ENCODE measurements around the gene SPATA25.
"Not testable (repeated sequence)": the region's sequence is repeated elsewhere in the genome, so short reads cannot be mapped to it uniquely, and the experiment has no call there.

Gene SPATA25

DNA sequence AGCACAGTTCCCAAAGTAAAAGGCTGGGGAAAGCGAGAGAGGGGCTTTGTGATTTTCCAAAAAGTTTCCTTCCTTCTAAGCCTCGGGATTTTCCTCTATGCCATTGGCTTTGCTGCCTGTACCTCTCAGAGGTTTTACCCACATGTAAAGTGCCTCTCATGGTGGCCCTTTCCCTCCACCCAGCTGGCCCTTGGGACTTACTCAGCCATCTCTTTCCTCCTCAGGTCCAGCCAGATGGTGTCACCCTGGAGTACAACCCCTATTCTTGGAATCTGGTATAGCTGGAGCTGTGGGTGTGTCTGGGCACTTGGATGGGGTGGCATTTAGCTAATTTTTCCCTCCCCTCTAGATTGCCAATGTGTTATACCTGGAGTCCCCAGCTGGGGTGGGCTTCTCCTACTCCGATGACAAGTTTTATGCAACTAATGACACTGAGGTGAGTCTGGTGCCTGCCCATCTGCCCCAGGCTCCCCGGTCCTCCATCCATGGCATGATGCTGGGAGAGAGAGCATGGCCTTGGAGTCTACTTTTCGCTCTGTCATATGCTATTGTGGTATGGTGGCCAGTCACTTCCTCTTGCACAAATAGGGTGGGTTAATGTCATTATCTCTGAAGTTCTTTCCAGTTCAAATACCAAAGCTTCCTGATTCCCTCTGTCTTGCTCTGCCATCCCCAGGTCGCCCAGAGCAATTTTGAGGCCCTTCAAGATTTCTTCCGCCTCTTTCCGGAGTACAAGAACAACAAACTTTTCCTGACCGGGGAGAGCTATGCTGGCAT, 4.8 kb upstream of the SPATA25 start:
- DNase-seq: peak; percentile 52

DNA sequence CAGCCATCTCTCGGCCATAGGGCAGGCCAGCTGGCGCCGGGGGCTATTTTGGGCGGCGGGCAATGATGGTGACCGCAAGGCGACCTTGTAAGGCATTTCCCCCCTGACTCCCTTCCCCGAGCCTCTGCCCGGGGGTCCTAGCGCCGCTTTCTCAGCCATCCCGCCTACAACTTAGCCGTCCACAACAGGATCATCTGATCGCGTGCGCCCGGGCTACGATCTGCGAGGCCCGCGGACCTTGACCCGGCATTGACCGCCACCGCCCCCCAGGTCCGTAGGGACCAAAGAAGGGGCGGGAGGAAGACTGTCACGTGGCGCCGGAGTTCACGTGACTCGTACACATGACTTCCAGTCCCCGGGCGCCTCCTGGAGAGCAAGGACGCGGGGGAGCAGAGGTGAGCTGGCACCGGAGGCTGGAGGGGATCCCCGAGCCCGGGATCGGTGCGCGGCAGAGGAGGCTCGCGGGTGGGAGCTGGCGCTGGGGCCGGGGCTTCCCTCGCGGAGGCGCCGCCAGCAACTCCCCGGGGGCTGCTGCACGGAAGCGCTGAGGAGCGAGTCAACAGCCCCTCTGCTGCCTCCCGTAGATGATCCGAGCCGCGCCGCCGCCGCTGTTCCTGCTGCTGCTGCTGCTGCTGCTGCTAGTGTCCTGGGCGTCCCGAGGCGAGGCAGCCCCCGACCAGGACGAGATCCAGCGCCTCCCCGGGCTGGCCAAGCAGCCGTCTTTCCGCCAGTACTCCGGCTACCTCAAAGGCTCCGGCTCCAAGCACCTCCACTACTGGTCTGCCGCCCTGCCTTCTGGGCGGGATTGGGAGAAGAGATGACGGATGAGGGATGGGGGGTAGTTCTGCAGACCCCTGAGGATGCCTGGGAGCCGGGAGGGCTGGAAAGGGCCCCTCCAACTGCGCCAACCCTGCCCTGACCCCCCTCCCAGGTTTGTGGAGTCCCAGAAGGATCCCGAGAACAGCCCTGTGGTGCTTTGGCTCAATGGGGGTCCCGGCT, 3.9 kb upstream of the SPATA25 start, which contains the start of the genes CTSA and NEURL2:
TSS of gene CTSA (plus strand) at position 351 of the 999 bp plus-strand sequence. CDS start at position 585, 234 bp downstream.
TSS of gene NEURL2 (minus strand) at position 224 of the 999 bp plus-strand sequence. CDS start at position 7, 217 bp downstream.
- peak; percentile 73 for DNase-seq

DNA sequence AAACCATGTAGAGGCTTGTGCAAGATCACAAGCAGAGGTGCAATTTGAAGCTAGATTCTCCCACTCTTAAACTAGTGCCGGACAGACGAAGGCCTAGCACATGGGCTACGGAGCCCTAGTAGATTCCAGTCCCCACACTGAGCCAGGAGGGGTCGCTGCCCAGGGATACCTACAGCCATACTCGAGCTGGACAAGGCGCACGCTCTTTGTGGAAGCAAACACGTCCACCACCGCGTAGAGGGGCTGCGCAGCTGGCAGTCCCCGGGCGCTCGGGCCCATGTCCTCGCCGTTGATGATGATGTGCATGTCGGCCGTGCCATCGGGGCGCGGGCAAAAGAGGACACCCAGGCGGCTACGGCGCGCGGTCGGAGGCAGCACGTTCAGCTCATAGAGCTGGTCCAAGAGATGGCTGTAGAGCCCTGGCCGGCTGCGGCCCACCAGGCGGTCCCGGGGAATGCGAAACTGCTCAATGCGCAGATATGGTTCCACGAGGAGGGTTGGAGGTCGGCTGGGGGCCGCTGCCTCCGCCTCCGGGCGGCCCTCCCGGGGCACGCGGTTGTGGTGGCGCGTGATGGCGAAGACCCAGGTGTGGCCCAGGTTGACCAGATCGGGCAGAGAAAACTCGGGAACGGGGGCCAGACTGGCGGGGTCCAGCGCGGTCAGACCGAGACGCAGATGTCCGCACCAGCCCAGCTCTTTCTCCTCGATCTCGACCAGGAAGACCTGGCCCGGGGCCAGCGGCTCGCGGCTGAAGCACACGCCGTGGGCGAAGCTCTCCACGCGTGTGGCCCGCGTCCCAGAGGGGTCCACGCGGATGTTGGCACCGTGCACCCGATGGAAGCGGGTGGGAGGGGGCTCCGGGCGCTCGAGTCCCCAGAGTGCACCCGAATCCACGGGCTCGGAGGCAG, 2.9 kb upstream of the SPATA25 start:
- peak; percentile 77 for DNase-seq

DNA sequence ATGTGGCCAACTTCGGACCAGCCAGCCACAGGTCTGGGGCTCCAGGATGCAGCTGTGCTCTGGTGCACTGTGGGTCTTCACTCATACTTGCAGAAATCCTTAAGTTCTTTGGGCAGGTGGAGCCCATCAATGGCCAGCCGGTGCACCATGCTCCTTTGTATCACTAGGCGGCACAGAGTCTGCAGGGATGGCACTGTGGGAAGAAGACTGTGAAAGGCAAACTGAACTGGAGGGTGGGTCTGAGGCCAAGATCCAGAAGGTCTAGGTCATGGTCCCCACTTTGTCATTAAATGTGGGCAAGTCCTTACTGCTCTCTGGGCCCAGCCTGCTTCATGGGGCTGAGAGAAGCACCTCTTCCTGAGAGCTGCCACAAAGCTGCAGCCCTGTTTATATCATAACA, 1.3 kb upstream of the SPATA25 start:
- DNase-seq: no peak

DNA sequence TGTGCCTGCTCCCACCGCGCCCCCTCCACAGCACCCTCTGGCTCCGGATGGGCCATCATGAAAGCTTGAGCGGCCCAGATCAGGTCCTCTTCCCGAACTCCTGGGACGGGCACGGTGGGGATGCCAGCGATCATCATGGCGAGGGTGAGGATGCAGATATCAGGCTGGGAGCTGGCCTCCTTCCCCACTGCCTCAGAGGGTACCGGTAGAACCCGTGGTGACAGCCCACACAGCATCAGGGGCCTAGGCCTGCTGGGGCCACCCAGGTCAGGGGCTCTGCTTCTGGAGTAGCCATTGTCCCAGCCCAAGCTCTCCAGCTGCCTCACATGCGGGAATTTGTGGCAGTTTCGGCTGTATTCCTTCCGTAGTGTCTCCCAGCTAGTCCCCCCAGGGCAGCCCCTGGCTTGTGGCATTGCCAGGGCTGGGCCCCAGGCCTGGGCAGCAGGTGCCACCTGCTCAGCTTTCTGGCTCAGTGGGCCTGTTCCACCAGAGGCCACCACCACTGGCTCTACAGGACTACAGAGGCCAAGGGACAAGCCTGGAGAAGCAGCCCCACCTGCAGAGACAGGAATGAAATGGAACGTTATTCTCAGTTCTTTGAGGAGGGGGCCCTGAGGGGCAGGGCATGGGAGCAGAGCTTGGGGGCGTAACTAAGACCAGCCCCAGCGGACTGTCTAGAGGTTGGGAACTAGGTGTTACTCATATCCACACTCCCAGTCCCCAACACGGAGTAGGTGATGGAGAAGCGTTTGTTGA, 654 bp downstream of the SPATA25 start:
- DNase-seq: no peak

DNA sequence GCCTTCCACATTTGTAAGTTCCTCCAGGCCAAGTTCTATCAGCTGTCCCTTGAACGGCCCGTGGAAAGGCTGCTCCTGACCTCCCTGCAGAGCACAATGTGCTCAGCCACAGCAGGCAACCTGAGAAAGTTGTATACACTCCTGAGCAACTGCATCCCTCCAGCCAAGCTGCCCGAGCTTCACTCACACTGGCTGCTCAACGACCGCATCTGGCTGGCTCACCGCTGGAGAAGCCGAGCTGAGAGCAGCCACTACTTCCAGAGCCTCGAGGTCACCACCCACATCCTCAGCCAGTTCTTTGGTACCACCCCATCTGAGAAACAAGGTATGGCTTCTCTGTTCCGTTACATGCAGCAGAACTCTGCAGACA, 4.3 kb downstream of the SPATA25 start:
- DNase-seq: no peak

DNA sequence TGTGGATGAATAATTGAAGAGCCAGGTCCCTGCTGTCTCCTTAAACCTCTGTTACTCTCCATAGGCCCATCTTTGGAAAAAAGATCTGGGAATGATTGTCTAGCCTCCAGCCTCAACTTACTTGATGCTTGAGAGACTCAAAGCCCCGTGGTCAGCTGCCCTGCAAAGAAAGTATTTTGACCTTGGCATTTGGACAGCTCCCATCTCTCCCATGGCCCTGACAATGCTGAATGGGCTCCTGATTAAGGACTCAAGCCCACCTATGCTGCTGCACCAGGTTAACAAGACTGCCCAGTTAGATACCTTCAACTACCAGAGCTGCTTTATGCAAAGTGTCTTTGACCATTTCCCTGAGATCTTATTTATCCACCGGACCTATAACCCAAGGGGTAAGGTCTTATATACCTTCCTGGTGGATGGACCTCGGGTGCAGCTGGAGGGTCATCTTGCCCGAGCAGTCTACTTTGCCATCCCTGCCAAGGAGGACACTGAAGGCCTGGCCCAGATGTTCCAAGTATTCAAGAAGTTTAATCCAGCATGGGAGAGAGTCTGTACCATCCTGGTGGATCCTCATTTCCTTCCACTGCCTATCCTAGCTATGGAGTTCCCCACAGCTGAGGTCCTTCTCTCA, 4.8 kb downstream of the SPATA25 start:
- DNase-seq: no peak

DNA sequence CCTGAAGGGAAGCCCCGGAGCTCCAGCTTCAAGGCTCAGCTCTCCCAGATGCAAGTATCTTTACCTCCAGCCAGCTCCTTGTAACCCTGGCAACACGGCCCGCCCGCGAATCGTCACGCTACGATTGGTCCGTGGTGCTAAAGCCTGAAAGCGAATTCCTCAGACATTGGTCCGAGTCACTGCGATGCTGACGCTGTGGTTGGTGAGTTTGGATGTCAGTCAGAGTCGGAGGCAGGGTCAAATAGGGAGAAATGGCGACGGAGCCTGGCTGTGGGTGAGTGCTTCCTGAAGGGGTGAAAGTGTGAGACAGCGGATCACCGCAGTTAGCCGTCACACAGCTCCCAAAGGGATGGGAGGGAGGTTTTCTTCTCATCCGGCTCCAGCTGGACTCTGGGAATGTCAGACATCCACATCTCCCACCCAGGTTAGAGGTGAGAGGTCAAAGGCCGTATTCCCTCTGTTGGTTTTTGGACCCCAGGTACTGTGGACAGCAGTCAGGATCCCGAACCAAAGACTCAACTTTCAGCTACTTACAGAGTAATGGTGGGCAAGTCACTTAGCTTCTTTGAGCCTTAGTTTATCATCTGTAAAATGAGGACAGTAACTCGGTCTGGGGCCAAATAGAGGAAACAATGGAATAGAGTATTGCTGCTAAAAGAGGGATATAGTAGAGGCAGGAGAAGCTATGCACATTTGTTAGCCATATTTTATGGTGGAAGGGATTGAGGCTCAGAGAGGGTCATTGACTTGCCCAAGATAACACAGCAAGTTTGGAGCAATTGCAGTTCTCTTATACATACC, 6.2 kb downstream of the SPATA25 start, which contains the start of gene ZSWIM1:
TSS of gene ZSWIM1 (plus strand) at position 240 of the 801 bp plus-strand sequence. CDS start 1,366 bp downstream, outside the sequence.
- DNase-seq: peak; percentile 99

DNA sequence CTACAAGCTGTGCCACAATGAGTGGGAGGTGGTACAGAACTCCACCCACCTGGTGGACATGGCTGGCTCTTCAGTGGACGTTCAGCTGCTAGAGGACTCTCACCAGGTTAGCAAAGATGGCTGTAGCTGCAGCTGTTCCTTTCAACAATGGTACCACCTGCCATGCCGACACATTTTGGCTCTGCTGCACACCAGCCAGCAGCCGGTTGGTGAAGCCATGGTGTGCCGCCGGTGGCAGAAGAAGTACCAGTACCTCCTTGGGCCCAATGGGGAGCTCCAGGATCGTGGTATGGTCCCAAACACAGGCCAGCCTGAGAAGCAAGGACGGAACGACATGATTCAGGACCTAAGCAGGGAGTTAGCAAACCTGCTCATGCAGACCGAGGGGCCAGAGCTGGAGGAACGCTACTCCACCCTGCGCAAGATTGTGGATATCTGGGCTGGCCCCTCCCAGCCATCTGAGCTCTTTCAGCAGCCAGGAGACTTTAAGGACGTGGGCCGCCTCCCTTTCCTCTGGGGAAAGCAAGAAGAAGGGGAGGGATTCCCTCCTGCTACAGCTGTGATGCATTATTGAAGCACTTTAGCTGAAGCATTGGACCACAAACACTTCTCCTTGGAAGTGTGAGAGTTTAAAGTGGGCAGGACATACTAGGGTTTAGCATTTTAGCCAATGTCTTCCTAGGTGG, 9.2 kb downstream of the SPATA25 start:
- no peak for DNase-seq

DNA sequence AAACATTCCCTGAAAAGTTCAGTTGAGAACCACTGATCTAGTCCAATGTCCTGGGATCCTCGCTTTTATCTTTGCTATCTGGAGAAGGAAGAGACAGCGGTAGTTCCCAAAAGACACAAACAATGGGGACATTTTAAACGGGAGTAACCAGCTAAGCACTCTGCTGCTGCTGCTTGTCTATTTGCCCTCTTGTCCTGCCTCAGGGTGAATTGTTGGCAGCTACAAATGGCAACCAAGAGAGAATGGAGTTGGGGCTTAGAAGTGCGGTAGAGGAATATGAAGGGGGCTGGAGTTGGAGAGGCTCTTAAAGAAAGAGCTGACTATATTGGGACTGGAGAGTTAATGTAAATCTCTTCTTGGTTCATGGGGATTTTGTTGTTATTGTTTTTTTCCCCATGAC, 12.8 kb downstream of the SPATA25 start:
- no peak for DNase-seq

DNA sequence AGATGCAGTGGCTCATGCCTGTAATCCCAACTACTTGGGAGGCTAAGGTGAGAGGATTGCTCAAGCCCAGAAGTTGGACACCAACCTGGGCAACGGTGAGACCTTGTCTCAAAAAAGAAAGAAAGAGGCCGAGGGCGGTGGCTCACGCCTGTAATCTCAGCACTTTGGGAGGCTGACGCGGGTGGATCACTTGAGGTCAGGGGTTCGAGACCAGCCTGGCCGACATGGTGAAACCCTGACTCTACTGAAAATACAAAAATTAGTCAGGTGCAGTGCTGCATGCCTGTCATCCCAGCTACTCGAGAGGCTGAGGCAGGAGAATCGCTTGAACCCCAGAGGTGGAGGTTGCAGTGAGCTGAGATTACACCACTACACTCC, 13.3 kb downstream of the SPATA25 start:
- not testable (repeated sequence) for DNase-seq

DNA sequence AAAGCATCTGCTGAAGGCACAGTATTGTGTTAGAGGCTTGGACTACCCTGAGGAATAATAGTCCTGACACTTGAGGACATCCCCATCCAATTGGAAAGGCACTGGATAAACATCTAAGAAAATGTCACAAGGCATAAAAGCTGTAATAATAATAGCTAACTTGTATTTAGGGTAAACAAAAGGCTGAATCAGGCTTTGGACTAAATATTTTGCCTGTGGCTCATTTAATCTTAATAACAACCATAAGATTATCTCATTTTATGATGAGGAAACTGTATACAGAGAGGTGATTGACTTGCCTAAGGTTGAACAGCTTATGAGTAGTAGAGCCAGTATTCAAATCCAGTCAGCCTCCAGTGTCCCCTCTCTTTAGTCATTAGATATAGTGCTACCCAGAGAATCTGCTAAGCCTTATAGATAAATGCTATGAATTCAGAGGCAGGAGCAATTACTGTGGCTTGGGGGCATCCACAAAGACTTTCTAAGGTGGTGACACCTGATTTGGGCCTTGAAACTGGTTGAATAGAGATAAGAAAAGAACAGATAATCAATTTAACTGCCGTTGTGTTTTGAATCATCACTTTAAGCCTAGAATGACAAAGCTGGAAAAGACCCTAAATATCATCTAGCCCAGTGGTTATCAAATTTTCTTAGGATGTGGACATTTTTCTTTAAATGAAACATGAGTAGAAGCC, 13.9 kb downstream of the SPATA25 start:
- no peak for DNase-seq

DNA sequence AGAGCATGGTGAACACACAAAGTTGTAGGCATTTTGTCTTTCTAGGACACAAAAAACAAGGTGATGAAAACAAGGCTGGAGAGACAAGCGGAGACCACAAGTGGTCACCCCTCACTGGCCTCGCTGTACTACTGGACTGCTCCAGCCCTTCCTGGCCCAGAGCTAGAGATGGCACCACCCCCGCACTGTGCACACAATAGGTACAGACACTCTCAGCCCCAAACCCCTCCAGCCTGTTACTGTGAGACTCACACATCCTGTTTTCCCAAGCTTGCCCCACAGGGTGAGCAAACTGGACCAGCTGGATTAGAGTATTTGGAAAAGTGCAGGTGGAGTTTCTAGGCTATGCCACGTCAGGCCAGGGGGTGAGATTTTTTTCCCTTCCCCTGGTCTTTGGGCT, 14.8 kb downstream of the SPATA25 start:
- no peak for DNase-seq

DNA sequence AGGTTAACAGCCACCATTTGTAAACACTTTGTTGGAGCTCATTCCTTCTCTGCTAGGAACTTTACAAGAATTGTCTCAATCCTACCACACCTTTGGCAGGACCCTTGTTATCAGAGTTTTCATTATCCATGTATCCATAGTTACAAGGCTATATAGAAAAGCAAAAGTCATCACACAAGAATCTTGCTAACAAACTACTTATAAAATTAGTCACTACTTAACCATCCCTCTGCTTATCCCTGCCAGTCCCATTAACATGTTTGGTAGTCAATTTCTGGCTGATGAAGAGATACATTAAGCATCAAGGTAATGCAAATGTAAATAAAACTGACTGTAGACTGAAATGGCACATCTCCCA, 19.6 kb downstream of the SPATA25 start:
- DNase-seq: no peak

DNA sequence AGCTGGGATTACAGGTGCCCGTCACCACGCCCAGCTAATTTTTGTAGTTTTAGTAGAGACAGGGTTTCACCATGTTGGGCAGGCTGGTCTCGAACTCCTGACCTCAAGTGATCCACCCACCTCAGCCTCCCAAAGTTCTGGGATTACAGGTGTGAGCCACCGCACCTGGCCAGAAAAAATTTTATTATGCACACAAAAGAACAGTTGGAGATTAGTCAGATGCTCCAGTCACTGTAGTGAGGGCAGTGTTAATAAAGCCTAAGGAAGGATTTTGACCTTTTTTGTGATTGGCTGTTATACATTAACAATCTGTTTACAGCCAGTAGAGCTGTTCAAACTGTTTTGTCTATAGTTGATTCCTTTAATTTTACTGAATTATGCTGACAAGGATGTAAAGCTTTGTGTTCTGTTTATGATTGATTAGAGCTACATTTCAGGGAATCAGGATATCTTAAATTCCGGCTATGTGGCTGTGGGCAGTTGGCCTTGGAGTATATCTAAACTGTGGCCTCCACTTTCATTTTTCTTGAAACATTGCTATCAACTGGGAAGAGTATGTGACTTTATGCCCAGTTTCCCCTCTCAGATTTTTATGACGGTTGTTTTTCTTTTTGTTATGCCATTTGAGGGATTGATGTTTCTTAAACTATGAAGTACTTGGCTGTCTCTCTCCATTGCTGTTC, 20.1 kb downstream of the SPATA25 start:
- no peak for DNase-seq

DNA sequence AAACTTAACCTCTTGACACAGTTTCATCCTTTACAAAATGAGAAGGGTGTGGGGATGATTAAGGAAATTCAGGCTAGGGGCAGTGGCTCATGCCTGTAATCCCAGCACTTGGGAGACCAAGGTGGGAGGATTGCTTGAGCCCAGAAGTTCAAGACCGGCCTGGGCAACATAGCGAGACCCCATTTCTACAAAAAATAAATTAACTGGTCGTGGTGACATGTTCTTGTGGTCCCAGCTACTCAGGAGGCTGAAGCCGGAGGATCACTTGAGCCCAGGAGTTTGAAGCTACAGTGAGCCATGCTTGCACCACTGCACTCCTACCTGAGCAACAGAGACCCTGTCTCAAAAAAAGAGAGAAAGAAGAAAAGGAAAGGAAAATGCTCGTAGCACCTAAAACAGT, 21.0 kb downstream of the SPATA25 start:
- DNase-seq: no peak

DNA sequence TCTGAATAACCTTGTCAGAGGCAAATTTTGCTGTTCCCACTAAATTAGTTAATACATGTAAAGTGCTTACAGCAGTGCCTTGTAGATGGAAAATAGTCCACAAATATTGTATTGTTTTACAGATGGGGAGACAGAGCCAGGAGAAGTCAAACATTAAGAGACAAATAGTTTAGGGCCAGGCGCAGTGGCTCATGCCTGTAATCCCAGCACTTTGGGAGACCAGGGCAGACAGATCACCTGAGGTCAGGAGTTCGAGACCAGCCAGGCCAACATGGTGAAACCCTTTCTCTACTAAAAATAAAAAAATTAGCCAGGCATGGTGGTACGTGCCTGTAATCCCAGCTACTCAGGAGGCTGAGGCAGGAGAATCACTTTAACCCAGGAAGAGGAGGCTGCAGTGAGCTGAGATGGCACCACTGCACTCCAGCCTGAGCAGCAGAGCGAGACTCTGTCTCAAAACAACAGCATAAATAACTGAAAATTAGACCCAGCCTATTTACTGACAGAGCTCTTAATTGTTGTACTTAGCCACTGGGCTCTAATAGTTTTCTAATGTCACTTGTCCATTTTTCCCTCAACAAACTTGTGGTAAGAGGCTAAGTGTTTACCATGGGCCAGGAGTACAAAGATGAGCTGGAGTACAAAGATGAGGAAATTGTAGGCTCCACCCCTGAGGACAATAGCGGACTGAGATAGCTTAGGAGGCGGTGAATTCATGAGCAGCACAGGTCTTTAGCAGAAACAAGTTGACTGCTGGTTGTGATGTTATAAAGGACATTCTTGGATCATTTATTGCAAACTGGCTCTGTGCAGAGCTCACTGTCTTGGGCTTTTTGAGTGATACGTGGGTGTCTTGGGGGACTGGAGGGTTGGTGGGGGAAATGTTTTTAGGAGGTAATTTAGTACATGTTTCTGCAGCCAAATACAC, 23.6 kb downstream of the SPATA25 start:
- no peak for DNase-seq

Measured in suppressor macrophage treated with lipopolysaccharide for 4 hours (primary cell).